CD4-positive, CD25-positive, alpha-beta regulatory T cell (primary cell): ENCODE results near the gene ATF1. TPM values are rescaled to one million over a fixed set of nuclear protein-coding genes. Genes with fewer than 3 reads are reported as not detected.

ENCODE experiments used
- ATAC-seq, 2 donors: fragments of 150-1000 bp; cut with Tn5 transposase; one replicate each; pipeline ENCODE4 v1.10.0; 2021; ENCODE audit warnings: low read depth in 2 of 2, moderate number of reproducible peaks in 2 of 2, moderate library complexity in 1 of 2
- DNase-seq, 3 donors: peaks; one replicate each; pipeline versions ENCODE4 v3.0.0 to v3.0.0-alpha.2; 2012 to 2022; ENCODE audit warnings: mixed read lengths in 1 of 3
- H3K27ac ChIP-seq: one replicate; pipeline ENCODE4 v1.7.0; 2013; ENCODE audit warnings: mild to moderate bottlenecking, low read length; ENCODE audit not compliant: insufficient read depth, poor library complexity, severe bottlenecking
- H3K27me3 ChIP-seq: one replicate; pipeline ENCODE4 v1.7.0; 2013; ENCODE audit warnings: low read length; ENCODE audit not compliant: control insufficient read depth, insufficient read depth
- H3K36me3 ChIP-seq: one replicate; pipeline ENCODE4 v1.7.0; 2013; ENCODE audit warnings: mild to moderate bottlenecking, low read length, moderate library complexity; ENCODE audit not compliant: control insufficient read depth, insufficient read depth
- H3K4me1 ChIP-seq: 2 replicates; pipeline ENCODE4 v1.7.0; 2013; ENCODE audit warnings: mild to moderate bottlenecking, low read length; ENCODE audit not compliant: insufficient read depth, control insufficient read depth, poor library complexity, severe bottlenecking
- H3K4me3 ChIP-seq: one replicate; pipeline ENCODE4 v1.7.0; 2013; ENCODE audit warnings: low read depth, mild to moderate bottlenecking, low read length, moderate library complexity
- H3K9me3 ChIP-seq, 2 experiments: 1 replicate in 1 of 2; 2 replicates in 1 of 2; pipeline ENCODE4 v1.7.0; 2013; ENCODE audit warnings: low read length in 2 of 2, mild to moderate bottlenecking in 1 of 2, moderate library complexity in 1 of 2; ENCODE audit not compliant: control insufficient read depth in 2 of 2
- H3K27ac Mint-ChIP-seq, 3 donors: one replicate each; pipeline ENCODE4 v1.8.0; 2020 to 2022; ENCODE audit warnings: mild to moderate bottlenecking in 3 of 3, mixed read lengths in 3 of 3, moderate library complexity in 2 of 3
- H3K27me3 Mint-ChIP-seq: one replicate; pipeline ENCODE4 v1.8.0; 2022; ENCODE audit warnings: mild to moderate bottlenecking, mixed read lengths
- H3K36me3 Mint-ChIP-seq: one replicate; pipeline ENCODE4 v1.8.0; 2020; ENCODE audit warnings: mixed read lengths
- H3K4me1 Mint-ChIP-seq, 4 donors: one replicate each; pipeline ENCODE4 v1.8.0; 2020 to 2022; ENCODE audit warnings: mixed read lengths in 4 of 4, mild to moderate bottlenecking in 1 of 4
- H3K4me3 Mint-ChIP-seq, 4 donors: one replicate each; pipeline ENCODE4 v1.8.0; 2020 to 2022; ENCODE audit warnings: mild to moderate bottlenecking in 4 of 4, mixed read lengths in 4 of 4, moderate library complexity in 3 of 4
- H3K9me3 Mint-ChIP-seq, 7 donors: one replicate each; pipeline ENCODE4 v1.8.0; 2020 to 2022; ENCODE audit warnings: mixed read lengths in 7 of 7, mild to moderate bottlenecking in 3 of 7, moderate library complexity in 2 of 7
- polyA plus RNA-seq, 4 donors: library from polyadenylated mRNA; unstranded; fragments of 300-500 nt; fragmentation: Illumina TruSeq; gene quantifications; one replicate each; pipeline ENCODE4 v1.2.3, GENCODE V29; 2021
- total RNA-seq: library from RNA; stranded (reverse); gene quantifications from one replicate; pipeline ENCODE4 v1.2.3, GENCODE V29; 2022

ATF1 gene
- total and polyA plus RNA-seq, 5 donors from 2014 or later = 30.6 to 56.1 (median 49.9) TPM

DNA sequence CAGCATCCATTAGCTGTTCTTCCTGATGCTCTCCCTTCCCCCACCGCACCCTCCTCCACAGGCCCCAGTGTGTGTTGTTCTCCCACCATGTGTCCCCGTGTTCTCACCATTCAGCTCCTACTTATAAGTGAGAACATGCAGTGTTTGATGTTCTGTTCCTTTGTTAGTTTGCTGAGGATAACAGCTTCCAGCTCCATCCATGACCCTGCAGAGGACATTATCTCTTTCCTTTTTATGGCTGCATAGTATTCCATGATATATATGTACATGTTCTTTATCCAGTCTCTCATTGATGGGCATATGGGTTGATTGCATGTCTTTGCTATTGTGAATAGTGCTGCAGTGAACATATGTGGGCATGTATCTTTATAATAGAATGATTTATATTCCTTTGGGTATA lies 9.0 kb downstream of the ATF1 start:
- H3K36me3 ChIP-seq = peaks cover 19% of the 10 kb centered on the region
- H3K27ac Mint-ChIP-seq = peak overlapping the region in 2 of 3 donors; percentile 38 to 71
- no peaks in the 10 kb centered on the region for H3K27me3 ChIP-seq
- H3K9me3 Mint-ChIP-seq = peaks cover 0 to 5% (median 0%) of the 10 kb centered on the region in 7 donors
- DNase-seq (no peak), ATAC-seq (no peak)
- no peak overlapping the region for H3K4me3 ChIP-seq
- peaks cover 31% of the 10 kb centered on the region for H3K36me3 Mint-ChIP-seq
- no peaks in the 10 kb centered on the region for H3K27me3 Mint-ChIP-seq
- no peaks in the 10 kb centered on the region for H3K9me3 ChIP-seq
- peaks cover 23 to 58% (median 32%) of the 10 kb centered on the region in 4 donors for H3K4me1 Mint-ChIP-seq
- no peak overlapping the region for H3K27ac ChIP-seq
- no peak overlapping the region for H3K4me3 Mint-ChIP-seq
- peaks cover 15% of the 10 kb centered on the region for H3K4me1 ChIP-seq

DNA sequence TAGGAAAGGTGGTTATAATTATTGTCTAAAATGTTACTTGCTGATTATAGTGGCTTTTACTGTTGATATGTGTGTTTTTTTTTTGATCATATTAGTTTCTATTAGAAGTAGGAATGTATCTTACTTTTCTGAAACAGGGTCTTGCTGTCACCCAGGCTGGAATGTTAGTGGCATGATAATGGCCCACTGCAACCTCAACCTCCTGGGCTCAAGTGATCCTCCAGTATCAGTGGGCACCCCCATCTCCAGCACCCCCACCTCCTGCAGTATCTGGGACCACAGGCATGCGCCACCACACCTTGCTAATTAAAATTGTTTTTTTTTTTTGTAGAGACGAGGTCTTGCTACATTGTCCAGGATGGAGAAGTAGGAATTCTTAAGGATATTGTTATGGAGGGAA lies 11.3 kb downstream of the ATF1 start:
- Histone ChIP-seq H3K27ac (no peak overlapping the region), H3K27me3 (no peaks in the 10 kb centered on the region), H3K4me3 (no peak overlapping the region), H3K36me3 (peaks cover 19% of the 10 kb centered on the region), H3K9me3 (no peaks in the 10 kb centered on the region), H3K4me1 (peaks cover 15% of the 10 kb centered on the region)
- Mint-ChIP-seq H3K4me3 (peak overlapping the region in 3 of 4 donors; percentile 7 to 61 (median 22)), H3K27me3 (no peaks in the 10 kb centered on the region), H3K27ac (peak overlapping the region in 1 of 3 donors; percentile 68), H3K36me3 (peaks cover 34% of the 10 kb centered on the region), H3K4me1 (peaks cover 28 to 58% (median 44%) of the 10 kb centered on the region in 4 donors), H3K9me3 (peaks cover 0 to 5% (median 0%) of the 10 kb centered on the region in 7 donors)
- DNase-seq = no peak
- no peak for ATAC-seq

DNA sequence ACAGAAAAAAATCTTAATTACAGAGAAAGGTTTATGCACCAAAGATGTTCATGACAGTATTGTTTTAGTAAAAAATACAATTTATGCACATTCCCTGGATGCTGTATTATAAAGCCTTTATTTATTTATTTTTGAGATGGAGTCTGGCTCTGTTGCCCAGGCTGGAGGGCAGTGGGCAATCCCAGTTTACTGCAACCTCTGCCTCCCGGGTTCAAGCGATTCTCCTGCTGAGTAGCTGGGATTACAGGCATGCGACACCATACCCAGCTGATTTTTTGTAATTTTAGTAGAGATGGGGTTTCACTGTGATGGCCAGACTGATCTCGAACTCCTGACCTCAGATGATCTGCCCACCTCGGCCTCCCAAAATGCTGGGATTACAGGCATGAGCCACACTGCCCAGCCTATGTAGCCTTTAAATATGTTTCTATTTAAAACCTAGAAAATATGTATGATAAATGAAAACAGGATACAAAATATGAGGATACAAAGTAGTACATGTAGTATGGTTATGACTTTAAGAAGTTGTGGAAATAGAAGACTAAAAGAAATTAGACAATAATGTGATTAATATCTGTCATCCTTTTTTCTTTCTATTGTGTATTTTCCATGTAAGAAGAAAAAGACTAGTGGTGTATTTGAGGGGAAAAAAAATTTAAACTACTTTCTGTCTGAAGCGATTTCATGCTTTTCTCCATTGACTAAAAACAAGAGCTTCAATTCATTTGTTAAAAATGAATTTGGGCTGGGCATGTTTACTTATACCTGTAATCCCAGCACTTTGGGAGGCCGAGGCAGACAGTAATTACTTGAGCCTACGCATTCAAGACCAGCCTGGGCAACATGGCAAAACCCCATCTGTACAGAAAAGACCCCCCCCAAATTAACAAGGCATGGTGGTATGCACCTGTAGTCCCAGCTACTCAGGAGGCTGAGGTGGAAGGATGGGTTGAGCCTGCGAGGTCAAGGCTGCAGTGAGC lies 13.1 kb downstream of the ATF1 start:
- no peaks in the 10 kb centered on the region for H3K27me3 Mint-ChIP-seq
- H3K4me1 Mint-ChIP-seq = peaks cover 28 to 51% (median 40%) of the 10 kb centered on the region in 4 donors

DNA sequence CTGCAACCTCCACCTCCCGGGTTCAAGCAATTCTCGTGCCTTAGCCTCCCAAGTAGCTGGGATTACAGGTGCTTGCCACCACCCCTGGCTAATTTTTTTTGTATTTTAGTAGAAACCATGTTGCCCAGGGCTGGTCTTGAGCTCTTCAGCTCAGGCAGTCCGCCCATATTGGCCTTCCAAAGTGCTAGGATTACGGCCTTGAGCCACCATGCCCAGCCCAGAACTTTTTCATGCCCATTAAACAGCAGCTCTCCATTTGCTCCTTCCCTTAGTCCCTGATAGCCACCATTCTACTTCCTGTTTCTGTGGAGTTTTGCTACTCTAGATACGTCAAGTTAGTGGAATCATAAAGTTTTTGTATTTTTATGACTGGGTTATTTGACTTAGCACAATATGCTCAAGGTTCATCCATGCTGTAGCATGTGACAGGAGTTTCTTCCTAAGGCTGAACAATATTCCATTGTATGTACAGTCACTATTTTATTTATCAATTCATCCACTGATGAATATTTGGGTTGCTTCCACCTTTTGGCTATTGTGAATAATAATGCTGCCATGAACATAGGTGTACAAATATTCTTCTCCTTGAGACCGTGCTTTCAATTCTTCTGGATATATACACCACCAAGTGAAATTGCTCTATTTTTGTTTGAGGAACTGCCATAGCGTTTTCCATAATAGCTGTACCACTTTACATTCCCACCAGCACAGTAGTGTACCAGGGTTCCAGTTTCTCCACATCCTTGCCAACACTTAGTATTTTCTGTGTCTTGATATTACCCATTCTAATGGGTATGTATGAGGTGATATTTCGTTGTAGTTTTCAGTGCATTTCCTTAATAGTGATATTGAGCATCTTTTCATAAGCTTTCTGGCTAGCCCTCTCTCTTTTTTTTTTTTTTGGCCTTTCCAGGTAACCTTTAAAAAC lies 15.0 kb downstream of the ATF1 start:
- Mint-ChIP-seq H3K36me3 (peaks cover 10% of the 10 kb centered on the region), H3K27me3 (no peaks in the 10 kb centered on the region), H3K27ac (peak overlapping the region in 1 of 3 donors; percentile 18), H3K4me3 (no peak overlapping the region), H3K9me3 (no peaks in the 10 kb centered on the region), H3K4me1 (peaks cover 21 to 39% (median 31%) of the 10 kb centered on the region in 4 donors)
- ATAC-seq (no peak), DNase-seq (no peak)
- peaks cover 14% of the 10 kb centered on the region for H3K4me1 ChIP-seq
- no peak overlapping the region for H3K27ac ChIP-seq
- no peaks in the 10 kb centered on the region for H3K9me3 ChIP-seq
- peaks cover 11% of the 10 kb centered on the region for H3K36me3 ChIP-seq
- no peak overlapping the region for H3K4me3 ChIP-seq
- H3K27me3 ChIP-seq = no peaks in the 10 kb centered on the region

More for the DNA sequence above, 13.1 kb downstream of the ATF1 start:
- peaks cover 0 to 5% (median 0%) of the 10 kb centered on the region in 7 donors for H3K9me3 Mint-ChIP-seq
- DNase-seq (no peak), ATAC-seq (no peak)
- no peaks in the 10 kb centered on the region for H3K27me3 ChIP-seq
- peaks cover 25% of the 10 kb centered on the region for H3K36me3 Mint-ChIP-seq
- no peak overlapping the region for H3K4me3 ChIP-seq
- no peak overlapping the region for H3K27ac ChIP-seq
- peaks cover 14% of the 10 kb centered on the region for H3K36me3 ChIP-seq
- peaks cover 15% of the 10 kb centered on the region for H3K4me1 ChIP-seq
- peak overlapping the region in 1 of 4 donors; percentile 54 for H3K4me3 Mint-ChIP-seq
- H3K27ac Mint-ChIP-seq = peak overlapping the region in 1 of 3 donors; percentile 57
- H3K9me3 ChIP-seq = no peaks in the 10 kb centered on the region

DNA sequence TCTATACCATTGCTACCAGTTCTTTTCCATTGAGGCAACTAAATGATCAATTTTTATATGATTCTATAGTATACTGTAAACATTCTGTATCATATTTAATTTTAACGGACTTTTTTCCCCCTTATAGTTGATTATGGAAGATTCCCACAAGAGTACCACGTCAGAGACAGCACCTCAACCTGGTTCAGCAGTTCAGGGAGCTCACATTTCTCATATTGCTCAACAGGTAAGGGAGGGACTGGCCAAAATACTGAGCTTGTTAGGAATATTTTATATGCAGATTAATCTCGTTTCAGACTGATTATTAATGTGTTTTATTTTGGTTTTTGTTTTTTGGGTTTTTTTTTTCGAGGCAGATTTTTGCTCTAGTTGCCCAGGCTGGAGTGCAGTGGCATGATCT lies 16.1 kb downstream of the ATF1 start:
- no peak overlapping the region for H3K27ac Mint-ChIP-seq
- H3K9me3 Mint-ChIP-seq = no peaks in the 10 kb centered on the region
- Histone ChIP-seq H3K27me3 (no peaks in the 10 kb centered on the region), H3K4me1 (peaks cover 20% of the 10 kb centered on the region), H3K9me3 (no peaks in the 10 kb centered on the region), H3K36me3 (peaks cover 11% of the 10 kb centered on the region), H3K27ac (no peak overlapping the region), H3K4me3 (no peak overlapping the region)
- H3K4me1 Mint-ChIP-seq = peaks cover 25 to 43% (median 35%) of the 10 kb centered on the region in 4 donors
- H3K27me3 Mint-ChIP-seq = no peaks in the 10 kb centered on the region
- DNase-seq = no peak
- peaks cover 15% of the 10 kb centered on the region for H3K36me3 Mint-ChIP-seq
- ATAC-seq = no peak
- no peak overlapping the region for H3K4me3 Mint-ChIP-seq

DNA sequence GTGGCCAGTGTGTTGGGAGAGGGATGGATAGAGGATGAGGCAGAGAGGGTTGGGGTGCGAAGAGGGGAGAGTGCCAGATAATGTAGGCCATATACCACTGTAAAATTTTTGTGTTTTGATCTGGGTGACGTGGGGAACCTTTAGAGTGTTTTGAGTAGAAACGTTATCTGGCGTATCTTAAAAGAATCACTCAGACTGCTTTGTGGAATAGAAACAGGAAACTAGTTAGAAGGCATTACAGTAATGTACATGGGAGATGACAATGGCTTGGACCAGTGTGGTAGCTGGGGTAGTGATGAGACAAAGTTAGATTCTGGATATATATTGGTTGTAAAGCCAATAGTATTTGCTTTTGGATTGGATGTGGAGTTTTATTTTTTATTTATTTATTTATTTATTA lies 20.6 kb downstream of the ATF1 start:
- Histone ChIP-seq H3K9me3 (no peaks in the 10 kb centered on the region), H3K27ac (no peak overlapping the region), H3K4me3 (peak overlapping the region; percentile 43), H3K27me3 (no peaks in the 10 kb centered on the region), H3K4me1 (peaks cover 11% of the 10 kb centered on the region), H3K36me3 (peaks cover 22% of the 10 kb centered on the region)
- Mint-ChIP-seq H3K4me3 (peak overlapping the region in 1 of 4 donors; percentile 7), H3K27me3 (no peaks in the 10 kb centered on the region), H3K27ac (peak overlapping the region; percentile 58 to 80 (median 59)), H3K4me1 (peaks cover 20 to 32% (median 22%) of the 10 kb centered on the region in 4 donors), H3K9me3 (peaks cover 0 to 1% (median 0%) of the 10 kb centered on the region in 7 donors), H3K36me3 (peaks cover 41% of the 10 kb centered on the region)
- ATAC-seq = peak; percentile 67 to 72
- peak in 2 of 3 donors; percentile 18 to 60 for DNase-seq

DNA sequence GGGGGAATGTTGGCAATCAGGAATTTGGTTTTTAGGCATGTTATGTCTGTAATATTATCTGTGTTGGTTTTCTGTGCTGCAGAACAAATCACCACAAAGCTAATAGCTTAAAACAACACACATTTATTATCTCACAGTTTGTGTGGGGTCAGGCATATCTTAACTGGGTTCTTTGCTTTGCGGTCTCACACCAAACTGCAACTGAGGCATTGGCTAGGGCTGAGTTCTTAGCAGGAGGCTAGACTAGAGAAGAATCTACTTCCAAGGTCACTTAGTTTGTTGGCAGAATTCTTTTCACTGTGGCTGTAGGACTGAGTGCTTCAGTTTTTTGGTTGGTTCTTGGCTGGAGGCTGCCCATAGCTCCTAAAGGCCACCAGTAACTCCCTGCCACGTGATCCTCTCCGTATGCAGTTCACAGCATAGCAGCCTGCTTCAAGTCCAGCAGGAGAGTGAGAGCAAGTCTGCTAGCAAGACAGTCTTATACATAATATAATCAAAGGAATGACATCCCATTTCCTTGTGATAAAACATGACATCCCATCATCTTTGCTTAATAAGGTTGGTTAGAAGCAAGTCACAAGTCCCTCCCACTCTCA lies 21.6 kb downstream of the ATF1 start:
- peaks cover 20% of the 10 kb centered on the region for H3K36me3 ChIP-seq
- H3K27me3 Mint-ChIP-seq = no peaks in the 10 kb centered on the region
- no peak for ATAC-seq
- DNase-seq = no peak
- H3K27ac ChIP-seq = no peak overlapping the region
- H3K4me1 Mint-ChIP-seq = peaks cover 17 to 33% (median 24%) of the 10 kb centered on the region in 4 donors
- peaks cover 11% of the 10 kb centered on the region for H3K4me1 ChIP-seq
- no peak overlapping the region for H3K4me3 Mint-ChIP-seq
- no peaks in the 10 kb centered on the region for H3K9me3 ChIP-seq
- H3K27me3 ChIP-seq = no peaks in the 10 kb centered on the region
- no peak overlapping the region for H3K4me3 ChIP-seq
- H3K9me3 Mint-ChIP-seq = peaks cover 0 to 1% (median 0%) of the 10 kb centered on the region in 7 donors
- peak overlapping the region in 1 of 3 donors; percentile 42 for H3K27ac Mint-ChIP-seq
- peaks cover 41% of the 10 kb centered on the region for H3K36me3 Mint-ChIP-seq
